Upper lobe of left lung (tissue), 4 donors: ENCODE measurements around the gene NBR1.

Experiments used
- CTCF ChIP-seq, 6 experiments: fragments of 450-650 bp in 4 of 6; fragments of 200-600 bp in 2 of 6; sonication (generic) in 2 of 6; IDR thresholded peaks; one replicate each; pipeline ENCODE4 v1.5.1; 2016 to 2019; ENCODE audit warnings: antibody characterized with exemption in 6 of 6
- EP300 ChIP-seq, 4 donors: sonication (generic); formaldehyde crosslinking; IDR thresholded peaks; one replicate each; pipeline ENCODE4 v1.5.1; 2017; ENCODE audit warnings: antibody characterized with exemption in 4 of 4, control low read depth in 2 of 4
- POLR2AphosphoS5 ChIP-seq, 2 donors: sonication (generic); formaldehyde crosslinking; IDR thresholded peaks; one replicate each; pipeline ENCODE4 v1.5.1; 2017; ENCODE audit warnings: antibody characterized with exemption in 2 of 2

- no peak for TF ChIP-seq POLR2AphosphoS5 (IDR thresholded peaks at IDR 0.05)
- TF ChIP-seq CTCF (IDR thresholded peaks at IDR 0.05), result no peak
- TF ChIP-seq EP300 (IDR thresholded peaks at IDR 0.05), result no peak
These were observed 48.8 kb downstream of the NBR1 start for GRCh38 chr17:43219746-43220380.
